H1 (cell line): ENCODE results near the gene VPS35L. TPM values are rescaled to one million over a fixed set of nuclear protein-coding genes. Genes with fewer than 3 reads are reported as not detected.

Experiments
- CTCF ChIA-PET: fragments of 300-600 bp; sonication (Branson Sonifier 250); formaldehyde crosslinking; loops from one replicate; lab custom pipeline; 2021; ENCODE audit not compliant: partially characterized antibody; lab: Charles Lee
- POLR2A ChIA-PET: fragments of 300-600 bp; sonication (Branson Sonifier 250); formaldehyde crosslinking; loops from one replicate; lab custom pipeline; 2021; ENCODE audit warnings: inconsistent platforms; ENCODE audit not compliant: partially characterized antibody; lab: Charles Lee
- DNase-seq, 2 experiments: peaks; one replicate each; pipeline versions ENCODE4 v3.0.0 to v3.0.0-alpha.2; 2010 to 2022; ENCODE audit warnings: low spot score in 2 of 2, low read depth in 1 of 2, mixed read lengths in 1 of 2
- FAIRE-seq: peaks from 2 replicates; lab custom pipeline; 2011; peaks lifted over from hg19 to GRCh38; lab: Jason Lieb, UNC
- H2AFZ ChIP-seq: 2 replicates; pipeline ENCODE4 v1.8.1; 2012; ENCODE audit warnings: low read length, inconsistent platforms
- H2AK5ac ChIP-seq: 2 replicates; pipeline ENCODE4 v1.6.1; 2013; ENCODE audit warnings: low read depth, low read length
- H2BK120ac ChIP-seq: replicated peaks from 2 replicates; pipeline ENCODE3; 2013; ENCODE audit warnings: low read depth, low read length, inconsistent platforms
- H2BK12ac ChIP-seq: 2 replicates; pipeline ENCODE4 v1.6.1; 2013; ENCODE audit warnings: low read depth, low read length
- H2BK15ac ChIP-seq: 2 replicates; pipeline ENCODE4 v1.6.1; 2013; ENCODE audit warnings: low read length
- H2BK20ac ChIP-seq: 2 replicates; pipeline ENCODE4 v1.6.1; 2013; ENCODE audit warnings: low read length
- H2BK5ac ChIP-seq: 2 replicates; pipeline ENCODE4 v1.6.1; 2013; ENCODE audit warnings: low read depth, low read length
- H3K14ac ChIP-seq: 2 replicates; pipeline ENCODE4 v1.6.1; 2013; ENCODE audit warnings: inconsistent platforms; ENCODE audit not compliant: insufficient read length
- H3K18ac ChIP-seq: 2 replicates; pipeline ENCODE4 v1.6.1; 2013; ENCODE audit warnings: low read length; ENCODE audit errors: extremely low read depth
- H3K23ac ChIP-seq: 2 replicates; pipeline ENCODE4 v1.6.1; 2013; ENCODE audit warnings: inconsistent platforms; ENCODE audit not compliant: insufficient read length
- H3K23me2 ChIP-seq: 2 replicates; pipeline ENCODE4 v1.6.1; 2013; ENCODE audit warnings: low read depth, low read length
- H3K27ac ChIP-seq: 2 replicates; pipeline ENCODE4 v1.6.1; 2011; ENCODE audit warnings: low read depth, low read length, inconsistent platforms
- H3K27me3 ChIP-seq, 4 experiments: replicated peaks in 1 of 4; 1 replicate in 1 of 4; 2 replicates in 3 of 4; pipeline versions ENCODE4 v1.6.1 to v1.8.1; 2011 to 2013; ENCODE audit warnings: low read length in 3 of 4, mild to moderate bottlenecking in 3 of 4, inconsistent platforms in 2 of 4, mixed read lengths in 2 of 4, moderate library complexity in 1 of 4; ENCODE audit not compliant: control insufficient read depth in 3 of 4, insufficient read depth in 3 of 4; ENCODE audit errors: extremely low read depth in 1 of 4
- H3K36me3 ChIP-seq, 4 experiments: 2 replicates each; pipeline versions ENCODE4 v1.6.1 to v1.8.1; 2011 to 2013; ENCODE audit warnings: mild to moderate bottlenecking in 4 of 4, low read length in 3 of 4, moderate library complexity in 2 of 4, control low read depth in 1 of 4, inconsistent platforms in 1 of 4; ENCODE audit not compliant: insufficient read depth in 4 of 4, control insufficient read depth in 2 of 4
- H3K4ac ChIP-seq: replicated peaks from 2 replicates; pipeline ENCODE3; 2013; ENCODE audit warnings: low read length, low read depth, mixed read lengths, inconsistent platforms; ENCODE audit not compliant: insufficient read length
- H3K4me1 ChIP-seq, 4 experiments: replicated peaks in 1 of 4; 1 replicate in 1 of 4; 2 replicates in 3 of 4; pipeline versions ENCODE4 v1.6.1 to v1.8.1; 2011 to 2013; ENCODE audit warnings: low read length in 3 of 4, inconsistent platforms in 2 of 4, mixed read lengths in 1 of 4; ENCODE audit not compliant: insufficient read depth in 4 of 4, control insufficient read depth in 3 of 4
- H3K4me2 ChIP-seq, 2 experiments: 2 replicates each; pipeline versions ENCODE4 v1.6.1 to v1.8.1; 2011 to 2013; ENCODE audit warnings: low read depth in 2 of 2, low read length in 2 of 2, control low read depth in 1 of 2, inconsistent platforms in 1 of 2, mild to moderate bottlenecking in 1 of 2; ENCODE audit not compliant: insufficient read depth in 1 of 2
- H3K4me3 ChIP-seq, 4 experiments: fragments of 200-600, 300-600 bp in 1 of 4; sonication (generic), shearing (Covaris generic), sonication (Bioruptor Twin) in 1 of 4; 2 replicates each; pipeline versions ENCODE4 v1.5.1 to v1.8.1; 2011 to 2016; ENCODE audit warnings: low read length in 4 of 4, low read depth in 3 of 4, control low read depth in 2 of 4, inconsistent platforms in 2 of 4, mild to moderate bottlenecking in 2 of 4, mixed read lengths in 1 of 4, moderate library complexity in 1 of 4; ENCODE audit not compliant: insufficient read depth in 2 of 4; ENCODE audit errors: extremely low read depth in 1 of 4
- H3K56ac ChIP-seq: replicated peaks from 2 replicates; pipeline ENCODE3; 2013; ENCODE audit warnings: low read depth, mild to moderate bottlenecking, mixed read lengths, low read length, inconsistent platforms; ENCODE audit not compliant: insufficient read length
- H3K79me1 ChIP-seq: 2 replicates; pipeline ENCODE4 v1.6.1; 2013; ENCODE audit warnings: low read depth, low read length, control low read depth
- H3K79me2 ChIP-seq, 2 experiments: 2 replicates each; pipeline versions ENCODE4 v1.6.1 to v1.8.1; 2012 to 2013; ENCODE audit warnings: low read length in 2 of 2, mild to moderate bottlenecking in 2 of 2, inconsistent platforms in 1 of 2; ENCODE audit not compliant: insufficient read depth in 2 of 2, control insufficient read depth in 1 of 2
- H3K9ac ChIP-seq, 4 experiments: replicated peaks in 1 of 4; 1 replicate in 1 of 4; 2 replicates in 3 of 4; pipeline versions ENCODE4 v1.6.1 to v1.8.1; 2011 to 2013; ENCODE audit warnings: low read depth in 3 of 4, low read length in 3 of 4, control low read depth in 2 of 4, mild to moderate bottlenecking in 2 of 4, moderate library complexity in 2 of 4, inconsistent platforms in 1 of 4; ENCODE audit errors: extremely low read depth in 1 of 4
- H3K9me3 ChIP-seq, 2 experiments: 2 replicates each; pipeline versions ENCODE4 v1.6.1 to v1.8.1; 2012 to 2013; ENCODE audit warnings: mild to moderate bottlenecking in 2 of 2, moderate library complexity in 2 of 2, control low read depth in 1 of 2, inconsistent platforms in 1 of 2, low read depth in 1 of 2, low read length in 1 of 2, mixed read lengths in 1 of 2; ENCODE audit not compliant: insufficient read depth in 2 of 2
- H4K20me1 ChIP-seq, 2 experiments: replicated peaks in 1 of 2; 2 replicates each; pipeline versions ENCODE3 to v1.8.1; 2011 to 2013; ENCODE audit warnings: inconsistent platforms in 2 of 2, low read length in 2 of 2, mild to moderate bottlenecking in 1 of 2; ENCODE audit not compliant: insufficient read depth in 2 of 2, control insufficient read depth in 1 of 2
- H4K5ac ChIP-seq: 2 replicates; pipeline ENCODE4 v1.6.1; 2013; ENCODE audit warnings: low read length, low read depth, mixed read lengths, inconsistent platforms; ENCODE audit not compliant: insufficient read length
- H4K8ac ChIP-seq: 2 replicates; pipeline ENCODE4 v1.8.0; 2013; ENCODE audit warnings: mild to moderate bottlenecking, moderate library complexity, low read length, inconsistent platforms; ENCODE audit not compliant: insufficient read depth; ENCODE audit errors: extremely low read depth
- H4K91ac ChIP-seq: replicated peaks from 2 replicates; pipeline ENCODE3; 2013; ENCODE audit warnings: low read length, mixed read lengths, inconsistent platforms; ENCODE audit not compliant: insufficient read length
- CBX8 ChIP-seq: fragments of 300-800, 300-1000 bp; sonication (generic); IDR thresholded peaks from 2 replicates; pipeline ENCODE4 v1.7.1; 2016; ENCODE audit warnings: low read depth, low read length, borderline replicate concordance
- CTCF ChIP-seq, 3 experiments: IDR thresholded peaks; 1 replicate in 2 of 3; 2 replicates in 1 of 3; pipeline versions ENCODE4 v1.5.1 to v1.6.1; 2011; ENCODE audit warnings: low read length in 3 of 3, mild to moderate bottlenecking in 3 of 3, inconsistent platforms in 2 of 3, low read depth in 1 of 3, moderate library complexity in 1 of 3; ENCODE audit not compliant: insufficient read depth in 1 of 3; ENCODE audit errors: control extremely low read depth in 1 of 3
- HDAC2 ChIP-seq, 2 experiments: fragments of 300-600 bp in 1 of 2; sonication (generic) in 1 of 2; IDR thresholded peaks; 2 replicates each; pipeline ENCODE4 v1.6.1; 2011 to 2012; ENCODE audit warnings: low read depth in 2 of 2, low read length in 2 of 2, mild to moderate bottlenecking in 2 of 2, moderate library complexity in 2 of 2, borderline replicate concordance in 1 of 2, inconsistent platforms in 1 of 2
- HDAC6 ChIP-seq: IDR thresholded peaks from one replicate; pipeline ENCODE4 v1.7.1; 2012; ENCODE audit warnings: low read depth, mild to moderate bottlenecking, inconsistent platforms, low read length, moderate library complexity
- POU5F1 ChIP-seq: IDR thresholded peaks from 2 replicates; pipeline ENCODE4 v1.6.1; 2011; ENCODE audit warnings: low read depth, mild to moderate bottlenecking, low read length, moderate library complexity
- USF2 ChIP-seq: IDR thresholded peaks from 2 replicates; pipeline ENCODE4 v1.6.1; 2011; ENCODE audit warnings: low read length, improper control_type of control experiment
- ZNF274 ChIP-seq: IDR thresholded peaks from 2 replicates; pipeline ENCODE4 v1.7.0; 2012; ENCODE audit warnings: low read length, borderline replicate concordance; ENCODE audit errors: extremely low read depth
- WGBS, 2 experiments: shearing (Covaris generic) in 1 of 2; methylation state at CpG; one replicate each; pipeline versions ENCODE4 v1.1.6 to v1.1.7; 2013 to 2015; ENCODE audit warnings: low lambda C conversion rate in 2 of 2, mixed read lengths in 2 of 2, inconsistent platforms in 1 of 2, low coverage in 1 of 2, missing lambda C conversion rate in 1 of 2; ENCODE audit not compliant: insufficient replicate concordance in 2 of 2, insufficient coverage in 1 of 2, insufficient read length in 1 of 2; ENCODE audit errors: extremely low coverage in 1 of 2, missing lambda C conversion rate in 1 of 2; 5-methylcytosine and 5-hydroxymethylcytosine counted together
- polyA plus RNA-seq, 7 experiments: library from polyadenylated mRNA; depleted of rRNA in 3 of 7; stranded (reverse) in 5 of 7; unstranded in 2 of 7; fragments of >200 nt in 5 of 7; fragments of 200-250 nt in 2 of 7; gene quantifications; 1 replicate in 5 of 7; 2 replicates in 1 of 7; 4 replicates in 1 of 7; pipeline versions ENCODE4 v1.2.1 to v1.2.3, GENCODE V29; 2011 to 2013; ENCODE audit warnings: missing spikeins in 2 of 7, mixed read lengths in 2 of 7
- total RNA-seq: library from RNA; stranded (reverse); fragmentation: NEBNext Ultra II Directional; extraction: Animal tissue kit (Norgen Biotek cat#: 25700); gene quantifications from 2 replicates; pipeline ENCODE4 v1.2.1, GENCODE V29; 2021

VPS35L gene
- total and polyA plus RNA-seq, 2 of the 8 experiments (the other 6 are each of a cell fraction or from before 2014, with no cell fraction given), result 31.5 to 57.1 TPM

- no peak overlapping the region for H2AFZ ChIP-seq
- H3K14ac ChIP-seq, result no peak overlapping the region
- H2BK12ac ChIP-seq, result no peak overlapping the region
- peaks cover 0 to 1% (median 0%) of the 10 kb centered on the region in 4 experiments; a peak in 1 of 7 replicates for H3K27me3 ChIP-seq
- no peak overlapping the region for H4K8ac ChIP-seq
- H2BK120ac ChIP-seq, result no peak overlapping the region
- no peak for FAIRE-seq
- no peak overlapping the region for H4K91ac ChIP-seq
- no peak overlapping the region for H3K23ac ChIP-seq
- H3K9me3 ChIP-seq, result no peaks in the 10 kb centered on the region
- H3K9ac ChIP-seq, result no peak overlapping the region
- no peak for DNase-seq
- H3K27ac ChIP-seq, result no peak overlapping the region
- 86% methylated on average over 2 of the region's 2 CpGs; no CpG with 5 or more reads in 1 of the 2 experiments for WGBS, 2 experiments
- no peak overlapping the region for H2BK20ac ChIP-seq
- peaks cover 2 to 5% of the 10 kb centered on the region in 2 experiments for H4K20me1 ChIP-seq
- H3K4me1 ChIP-seq, result peaks cover 5 to 13% (median 8%) of the 10 kb centered on the region in 4 experiments; a peak in 6 of 7 replicates
- H2BK15ac ChIP-seq, result no peak overlapping the region
- H2AK5ac ChIP-seq, result no peak overlapping the region
- CTCF ChIA-PET, result interaction anchor here (1.2 kb wide), 1 partner anchor 15 kb away, joined by 7 read pairs; no protein-coding TSS in a partner anchor
- POLR2A ChIA-PET, result no interaction called here
- H3K36me3 ChIP-seq, result peaks cover 0 to 33% (median 14%) of the 10 kb centered on the region in 4 experiments; a peak in 5 of 8 replicates
- H3K23me2 ChIP-seq, result peaks cover 3% of the 10 kb centered on the region
- peaks cover 3 to 50% of the 10 kb centered on the region in 2 experiments; a peak in 3 of 4 replicates for H3K79me2 ChIP-seq
- H3K56ac ChIP-seq, result no peak overlapping the region
- no peak overlapping the region for H3K4me2 ChIP-seq
- H3K18ac ChIP-seq, result no peak overlapping the region
- H3K4me3 ChIP-seq, result no peak overlapping the region
- TF ChIP-seq HDAC6 (no peak), USF2 (no peak), CTCF (IDR thresholded peaks at IDR 0.05; ENCODE audit: control extremely low read depth in 1 of 3, insufficient read depth in 1 of 3, low read depth in 1 of 3, low read length in 3 of 3) (no peak), ZNF274 (no peak), CBX8 (no peak), HDAC2 (IDR thresholded peaks at IDR 0.05; ENCODE audit: borderline replicate concordance in 1 of 2, low read depth in 2 of 2, low read length in 2 of 2) (no peak), POU5F1 (no peak)
- no peak overlapping the region for H3K4ac ChIP-seq
- H3K79me1 ChIP-seq, result no peaks in the 10 kb centered on the region; the same call in 1 of the 2 replicates
- no peak overlapping the region for H2BK5ac ChIP-seq
- H4K5ac ChIP-seq, result no peak overlapping the region
These were observed 37.1 kb upstream of the VPS35L start for GRCh38 chr16:19518388-19518787.
